ENCODE measurements around the gene SNRPB. TPM values are rescaled to one million over a fixed set of nuclear protein-coding genes. Genes with fewer than 3 reads are reported as not detected.

The SNRPB gene
- total RNA-seq, 1 experiment from 2014 or later, result 539 TPM

DNA sequence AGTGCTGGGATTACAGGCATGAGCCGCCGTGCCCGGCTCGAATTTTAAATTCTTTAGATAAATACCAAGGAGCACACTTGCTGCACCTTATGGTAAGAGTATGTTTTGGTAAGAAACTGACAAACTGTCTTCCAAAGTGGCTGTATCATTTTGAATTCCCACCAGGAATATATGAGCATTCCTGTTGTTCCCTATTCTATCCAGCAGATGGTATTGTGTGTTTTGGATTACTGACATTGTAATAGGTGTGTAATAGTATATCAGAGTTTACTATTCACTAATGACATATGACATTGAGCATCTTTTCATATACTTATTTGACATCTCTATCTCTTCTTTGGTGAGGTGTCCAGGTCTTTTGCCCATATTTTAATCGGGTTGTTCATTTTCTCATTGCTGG is 49.3 kb downstream of the SNRPB start:
- Mint-ChIP-seq H3K9me3 (no peaks in the 10 kb centered on the region), H3K4me3 (no peak overlapping the region), H3K36me3 (no peaks in the 10 kb centered on the region), H3K27me3 (ENCODE audit: low read depth) (no peaks in the 10 kb centered on the region), H3K4me1 (no peaks in the 10 kb centered on the region), H3K27ac (no peak overlapping the region)
- TF ChIP-seq PRRX2 (CRISPR knock-in tag; IDR thresholded peaks at IDR 0.05), result no peak
- no peak for TF ChIP-seq TEAD4 (CRISPR knock-in tag; IDR thresholded peaks at IDR 0.05)
- no peak for TF ChIP-seq TP53 (CRISPR knock-in tag; IDR thresholded peaks at IDR 0.05)
- TF ChIP-seq, protein P1, sequence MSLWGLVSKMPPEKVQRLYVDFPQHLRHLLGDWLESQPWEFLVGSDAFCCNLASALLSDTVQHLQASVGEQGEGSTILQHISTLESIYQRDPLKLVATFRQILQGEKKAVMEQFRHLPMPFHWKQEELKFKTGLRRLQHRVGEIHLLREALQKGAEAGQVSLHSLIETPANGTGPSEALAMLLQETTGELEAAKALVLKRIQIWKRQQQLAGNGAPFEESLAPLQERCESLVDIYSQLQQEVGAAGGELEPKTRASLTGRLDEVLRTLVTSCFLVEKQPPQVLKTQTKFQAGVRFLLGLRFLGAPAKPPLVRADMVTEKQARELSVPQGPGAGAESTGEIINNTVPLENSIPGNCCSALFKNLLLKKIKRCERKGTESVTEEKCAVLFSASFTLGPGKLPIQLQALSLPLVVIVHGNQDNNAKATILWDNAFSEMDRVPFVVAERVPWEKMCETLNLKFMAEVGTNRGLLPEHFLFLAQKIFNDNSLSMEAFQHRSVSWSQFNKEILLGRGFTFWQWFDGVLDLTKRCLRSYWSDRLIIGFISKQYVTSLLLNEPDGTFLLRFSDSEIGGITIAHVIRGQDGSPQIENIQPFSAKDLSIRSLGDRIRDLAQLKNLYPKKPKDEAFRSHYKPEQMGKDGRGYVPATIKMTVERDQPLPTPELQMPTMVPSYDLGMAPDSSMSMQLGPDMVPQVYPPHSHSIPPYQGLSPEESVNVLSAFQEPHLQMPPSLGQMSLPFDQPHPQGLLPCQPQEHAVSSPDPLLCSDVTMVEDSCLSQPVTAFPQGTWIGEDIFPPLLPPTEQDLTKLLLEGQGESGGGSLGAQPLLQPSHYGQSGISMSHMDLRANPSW (CRISPR knock-in tag; conservative IDR thresholded peaks at IDR 0.05; ENCODE audit: low read depth), result no peak
- no peak for TF ChIP-seq ZNF232 (CRISPR knock-in tag; IDR thresholded peaks at IDR 0.05)
- TF ChIP-seq, protein P2, sequence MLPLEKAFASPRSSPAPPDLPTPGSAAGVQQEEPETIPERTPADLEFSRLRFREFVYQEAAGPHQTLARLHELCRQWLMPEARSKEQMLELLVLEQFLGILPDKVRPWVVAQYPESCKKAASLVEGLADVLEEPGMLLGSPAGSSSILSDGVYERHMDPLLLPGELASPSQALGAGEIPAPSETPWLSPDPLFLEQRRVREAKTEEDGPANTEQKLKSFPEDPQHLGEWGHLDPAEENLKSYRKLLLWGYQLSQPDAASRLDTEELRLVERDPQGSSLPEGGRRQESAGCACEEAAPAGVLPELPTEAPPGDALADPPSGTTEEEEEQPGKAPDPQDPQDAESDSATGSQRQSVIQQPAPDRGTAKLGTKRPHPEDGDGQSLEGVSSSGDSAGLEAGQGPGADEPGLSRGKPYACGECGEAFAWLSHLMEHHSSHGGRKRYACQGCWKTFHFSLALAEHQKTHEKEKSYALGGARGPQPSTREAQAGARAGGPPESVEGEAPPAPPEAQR (CRISPR knock-in tag; IDR thresholded peaks at IDR 0.05), result no peak
- TF ChIP-seq NR3C1 (CRISPR knock-in tag; conservative IDR thresholded peaks at IDR 0.05; ENCODE audit: low read depth), result no peak
- no peak for TF ChIP-seq ZNF121 (CRISPR knock-in tag; IDR thresholded peaks at IDR 0.05)
- TF ChIP-seq ATF1 (CRISPR knock-in tag; IDR thresholded peaks at IDR 0.05), result no peak
- TF ChIP-seq, protein P3, sequence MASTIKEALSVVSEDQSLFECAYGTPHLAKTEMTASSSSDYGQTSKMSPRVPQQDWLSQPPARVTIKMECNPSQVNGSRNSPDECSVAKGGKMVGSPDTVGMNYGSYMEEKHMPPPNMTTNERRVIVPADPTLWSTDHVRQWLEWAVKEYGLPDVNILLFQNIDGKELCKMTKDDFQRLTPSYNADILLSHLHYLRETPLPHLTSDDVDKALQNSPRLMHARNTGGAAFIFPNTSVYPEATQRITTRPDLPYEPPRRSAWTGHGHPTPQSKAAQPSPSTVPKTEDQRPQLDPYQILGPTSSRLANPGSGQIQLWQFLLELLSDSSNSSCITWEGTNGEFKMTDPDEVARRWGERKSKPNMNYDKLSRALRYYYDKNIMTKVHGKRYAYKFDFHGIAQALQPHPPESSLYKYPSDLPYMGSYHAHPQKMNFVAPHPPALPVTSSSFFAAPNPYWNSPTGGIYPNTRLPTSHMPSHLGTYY (CRISPR knock-in tag; IDR thresholded peaks at IDR 0.05), result no peak
- TF ChIP-seq GTF2I (CRISPR knock-in tag; conservative IDR thresholded peaks at IDR 0.05), result no peak
- TF ChIP-seq SMAD4 (CRISPR knock-in tag; IDR thresholded peaks at IDR 0.05), result no peak
- no peak for ATAC-seq
- ChIA-PET POLR2A (no interaction called here), CTCF (interaction anchor here (0.6 to 2.0 kb wide), 2 partner anchors 17 to 31 kb away, joined by 3 to 5 read pairs; no protein-coding TSS in a partner anchor)
- DNase-seq (ENCODE audit: low spot score), result no peak

DNA sequence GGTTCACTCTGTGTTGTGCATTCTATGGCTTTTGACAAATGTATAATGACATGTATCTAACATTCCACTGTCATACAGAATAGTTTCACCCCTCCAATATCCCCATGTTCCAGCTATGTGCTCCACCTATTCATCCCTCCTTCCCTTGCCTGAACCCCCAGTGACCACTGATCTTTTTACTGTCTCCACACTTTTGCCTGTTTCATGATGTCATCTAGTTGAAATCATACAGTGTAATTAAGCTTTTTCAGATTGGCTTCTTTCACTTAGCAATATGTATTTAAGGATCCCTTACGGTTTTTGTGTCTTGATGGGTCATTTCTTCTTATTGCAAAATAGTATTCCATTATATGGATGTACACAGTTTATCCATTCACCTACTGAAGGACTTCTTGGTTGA is 50.1 kb downstream of the SNRPB start:
- Mint-ChIP-seq H3K36me3 (no peaks in the 10 kb centered on the region), H3K9me3 (no peaks in the 10 kb centered on the region), H3K4me3 (no peak overlapping the region), H3K4me1 (no peaks in the 10 kb centered on the region), H3K27ac (no peak overlapping the region), H3K27me3 (ENCODE audit: low read depth) (no peaks in the 10 kb centered on the region)
- no peak for DNase-seq (ENCODE audit: low spot score)
- ATAC-seq, result no peak
- ChIA-PET CTCF (interaction anchor here (0.6 to 2.0 kb wide), 2 partner anchors 18 to 32 kb away, joined by 3 to 5 read pairs; no protein-coding TSS in a partner anchor), POLR2A (no interaction called here)
- no peak for TF ChIP-seq SMAD3 (CRISPR knock-in tag; IDR thresholded peaks at IDR 0.05; ENCODE audit: borderline replicate concordance)
- TF ChIP-seq, protein P4, sequence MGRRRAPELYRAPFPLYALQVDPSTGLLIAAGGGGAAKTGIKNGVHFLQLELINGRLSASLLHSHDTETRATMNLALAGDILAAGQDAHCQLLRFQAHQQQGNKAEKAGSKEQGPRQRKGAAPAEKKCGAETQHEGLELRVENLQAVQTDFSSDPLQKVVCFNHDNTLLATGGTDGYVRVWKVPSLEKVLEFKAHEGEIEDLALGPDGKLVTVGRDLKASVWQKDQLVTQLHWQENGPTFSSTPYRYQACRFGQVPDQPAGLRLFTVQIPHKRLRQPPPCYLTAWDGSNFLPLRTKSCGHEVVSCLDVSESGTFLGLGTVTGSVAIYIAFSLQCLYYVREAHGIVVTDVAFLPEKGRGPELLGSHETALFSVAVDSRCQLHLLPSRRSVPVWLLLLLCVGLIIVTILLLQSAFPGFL (CRISPR knock-in tag; IDR thresholded peaks at IDR 0.05; ENCODE audit: borderline replicate concordance), result no peak
- TF ChIP-seq, protein P5, sequence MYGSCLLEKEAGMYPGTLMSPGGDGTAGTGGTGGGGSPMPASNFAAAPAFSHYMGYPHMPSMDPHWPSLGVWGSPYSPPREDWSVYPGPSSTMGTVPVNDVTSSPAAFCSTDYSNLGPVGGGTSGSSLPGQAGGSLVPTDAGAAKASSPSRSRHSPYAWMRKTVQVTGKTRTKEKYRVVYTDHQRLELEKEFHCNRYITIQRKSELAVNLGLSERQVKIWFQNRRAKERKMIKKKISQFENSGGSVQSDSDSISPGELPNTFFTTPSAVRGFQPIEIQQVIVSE (CRISPR knock-in tag; IDR thresholded peaks at IDR 0.05; ENCODE audit: borderline replicate concordance), result no peak
- TF ChIP-seq CBFB (CRISPR knock-in tag; IDR thresholded peaks at IDR 0.05; ENCODE audit: low read depth), result no peak
- TF ChIP-seq HMGA2 (CRISPR knock-in tag; IDR thresholded peaks at IDR 0.05), result no peak
- TF ChIP-seq, protein P6, sequence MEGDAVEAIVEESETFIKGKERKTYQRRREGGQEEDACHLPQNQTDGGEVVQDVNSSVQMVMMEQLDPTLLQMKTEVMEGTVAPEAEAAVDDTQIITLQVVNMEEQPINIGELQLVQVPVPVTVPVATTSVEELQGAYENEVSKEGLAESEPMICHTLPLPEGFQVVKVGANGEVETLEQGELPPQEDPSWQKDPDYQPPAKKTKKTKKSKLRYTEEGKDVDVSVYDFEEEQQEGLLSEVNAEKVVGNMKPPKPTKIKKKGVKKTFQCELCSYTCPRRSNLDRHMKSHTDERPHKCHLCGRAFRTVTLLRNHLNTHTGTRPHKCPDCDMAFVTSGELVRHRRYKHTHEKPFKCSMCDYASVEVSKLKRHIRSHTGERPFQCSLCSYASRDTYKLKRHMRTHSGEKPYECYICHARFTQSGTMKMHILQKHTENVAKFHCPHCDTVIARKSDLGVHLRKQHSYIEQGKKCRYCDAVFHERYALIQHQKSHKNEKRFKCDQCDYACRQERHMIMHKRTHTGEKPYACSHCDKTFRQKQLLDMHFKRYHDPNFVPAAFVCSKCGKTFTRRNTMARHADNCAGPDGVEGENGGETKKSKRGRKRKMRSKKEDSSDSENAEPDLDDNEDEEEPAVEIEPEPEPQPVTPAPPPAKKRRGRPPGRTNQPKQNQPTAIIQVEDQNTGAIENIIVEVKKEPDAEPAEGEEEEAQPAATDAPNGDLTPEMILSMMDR (IDR thresholded peaks at IDR 0.05), result no peak
- TF ChIP-seq, protein P7, sequence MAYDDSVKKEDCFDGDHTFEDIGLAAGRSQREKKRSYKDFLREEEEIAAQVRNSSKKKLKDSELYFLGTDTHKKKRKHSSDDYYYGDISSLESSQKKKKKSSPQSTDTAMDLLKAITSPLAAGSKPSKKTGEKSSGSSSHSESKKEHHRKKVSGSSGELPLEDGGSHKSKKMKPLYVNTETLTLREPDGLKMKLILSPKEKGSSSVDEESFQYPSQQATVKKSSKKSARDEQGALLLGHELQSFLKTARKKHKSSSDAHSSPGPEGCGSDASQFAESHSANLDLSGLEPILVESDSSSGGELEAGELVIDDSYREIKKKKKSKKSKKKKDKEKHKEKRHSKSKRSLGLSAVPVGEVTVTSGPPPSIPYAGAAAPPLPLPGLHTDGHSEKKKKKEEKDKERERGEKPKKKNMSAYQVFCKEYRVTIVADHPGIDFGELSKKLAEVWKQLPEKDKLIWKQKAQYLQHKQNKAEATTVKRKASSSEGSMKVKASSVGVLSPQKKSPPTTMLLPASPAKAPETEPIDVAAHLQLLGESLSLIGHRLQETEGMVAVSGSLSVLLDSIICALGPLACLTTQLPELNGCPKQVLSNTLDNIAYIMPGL (CRISPR knock-in tag; IDR thresholded peaks at IDR 0.05), result no peak
